IPS-NIHi11 (cell line): ENCODE measurements around the gene NUAK2.
A peak's percentile ranks its signal among the peaks of the same experiment; 100 is the strongest.

Source experiments
- DNase-seq: peaks from one replicate; pipeline ENCODE4 v3.0.0; 2012; ENCODE audit warnings: mixed read lengths, low spot score

Gene NUAK2

DNA sequence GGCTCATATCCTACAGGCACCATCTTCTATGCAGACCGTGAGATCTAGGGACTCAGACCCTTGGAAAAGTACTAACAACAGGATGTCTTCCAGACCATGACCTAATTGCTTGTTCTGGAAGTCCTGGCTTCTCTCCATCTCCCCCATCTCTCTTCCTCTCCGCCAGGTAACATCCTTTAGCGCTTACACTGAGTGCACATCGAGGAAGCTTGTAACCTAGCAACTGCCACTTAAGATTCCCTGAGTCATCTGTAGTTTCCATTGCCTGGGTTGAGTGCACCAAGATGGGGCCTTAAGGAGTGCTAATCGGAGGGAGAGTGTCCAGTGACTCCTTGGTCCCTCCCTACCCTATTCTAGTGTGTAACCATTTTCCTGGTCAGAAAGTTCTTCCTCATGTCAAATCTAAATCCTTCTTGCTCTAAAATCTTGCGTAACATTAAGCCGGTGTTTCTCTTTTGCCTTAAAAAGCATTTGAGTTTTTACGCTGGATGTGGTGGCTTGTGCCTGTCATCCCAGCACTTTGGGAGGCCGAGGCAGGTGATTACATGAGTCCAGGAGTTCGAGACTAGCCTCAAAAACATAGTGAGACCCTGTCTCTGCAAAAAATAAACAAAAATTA, 25.5 kb upstream of the NUAK2 start:
- no peak for DNase-seq

- DNase-seq = no peak
These were observed 24.2 kb upstream of the NUAK2 start for GRCh38 chr1:205345761-205346160.

DNA sequence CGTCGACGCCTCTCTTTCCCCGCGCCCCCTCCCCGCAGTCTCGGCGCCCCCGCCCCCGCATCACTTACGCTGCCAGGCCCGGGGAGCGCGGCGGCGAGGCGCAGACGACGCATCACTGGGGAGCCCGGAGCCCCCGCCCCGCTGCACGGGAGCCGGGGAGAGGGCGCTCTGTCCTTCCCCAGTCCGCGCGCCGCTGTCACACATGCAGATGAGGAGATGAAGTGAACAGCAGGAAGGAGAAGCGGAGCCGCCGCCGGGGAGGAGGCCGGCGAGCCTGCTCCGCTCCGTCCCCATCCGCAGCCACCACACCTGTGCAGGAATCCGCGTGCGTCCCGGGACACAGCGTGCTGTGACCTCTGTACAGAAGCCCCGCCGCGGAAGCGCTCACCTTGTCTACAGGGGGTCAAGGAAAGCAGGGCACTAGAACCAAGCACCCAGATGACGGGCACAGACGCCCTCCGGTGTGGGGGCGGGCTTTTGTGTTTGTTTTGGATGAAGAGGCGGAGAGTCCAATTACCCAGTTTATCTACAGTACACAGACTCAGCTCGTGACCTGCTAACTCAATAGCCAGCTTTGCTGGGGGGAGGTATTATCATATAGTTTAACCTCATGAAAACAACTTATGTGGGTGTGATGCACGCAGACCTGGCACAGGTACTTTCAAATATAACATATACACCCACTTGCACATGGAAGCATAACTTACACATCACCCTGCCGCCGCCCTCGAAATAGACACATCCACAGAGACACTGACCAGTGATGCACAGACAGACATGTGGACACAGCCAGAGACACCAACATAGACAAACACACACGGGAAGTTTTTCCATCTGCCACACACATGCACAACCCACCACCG, 22.8 kb upstream of the NUAK2 start:
- DNase-seq = peak; percentile 56

- DNase-seq = peak; percentile 72
These were observed 22.0 kb upstream of the NUAK2 start for GRCh38 chr1:205343431-205344065.

DNA sequence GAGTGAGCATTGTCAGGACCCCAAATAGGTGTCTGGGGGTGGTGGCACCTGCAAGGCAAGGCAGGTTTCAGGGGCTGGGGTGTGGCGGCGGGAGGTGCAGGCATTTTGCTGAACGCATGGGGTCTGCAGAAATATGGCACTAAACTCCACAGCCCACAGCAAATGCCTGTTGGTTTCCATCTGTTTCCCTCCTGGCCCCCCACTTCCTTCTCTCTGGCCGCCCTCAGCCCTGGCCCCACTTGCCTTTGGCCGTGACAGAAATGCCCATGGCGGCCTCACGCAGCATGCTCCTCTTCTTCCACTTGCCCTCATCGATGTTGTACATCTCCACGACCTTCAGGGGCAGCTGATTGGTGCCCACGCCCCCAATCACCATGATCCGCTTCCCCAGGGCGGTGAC, 21.4 kb upstream of the NUAK2 start:
- DNase-seq = no peak

DNA sequence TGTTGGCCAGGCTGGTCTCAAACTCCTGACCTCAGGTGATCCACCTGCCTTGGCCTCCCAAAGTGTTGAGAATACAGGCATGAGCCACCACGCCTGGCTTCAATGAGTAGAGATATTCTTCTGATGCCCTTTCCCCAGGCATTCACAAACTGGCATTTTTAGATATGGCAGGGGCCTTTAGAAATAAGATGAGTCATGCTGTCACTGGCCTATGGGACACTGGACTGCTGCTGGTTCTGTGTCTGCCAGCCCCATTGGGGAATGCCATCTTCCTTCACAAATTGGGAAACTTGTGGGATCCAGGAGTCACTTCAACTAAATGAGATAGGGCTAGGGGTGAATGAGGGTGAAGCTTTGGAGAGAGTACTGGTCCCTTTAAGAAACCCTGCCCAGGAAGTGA, 19.1 kb upstream of the NUAK2 start:
- DNase-seq = no peak

DNA sequence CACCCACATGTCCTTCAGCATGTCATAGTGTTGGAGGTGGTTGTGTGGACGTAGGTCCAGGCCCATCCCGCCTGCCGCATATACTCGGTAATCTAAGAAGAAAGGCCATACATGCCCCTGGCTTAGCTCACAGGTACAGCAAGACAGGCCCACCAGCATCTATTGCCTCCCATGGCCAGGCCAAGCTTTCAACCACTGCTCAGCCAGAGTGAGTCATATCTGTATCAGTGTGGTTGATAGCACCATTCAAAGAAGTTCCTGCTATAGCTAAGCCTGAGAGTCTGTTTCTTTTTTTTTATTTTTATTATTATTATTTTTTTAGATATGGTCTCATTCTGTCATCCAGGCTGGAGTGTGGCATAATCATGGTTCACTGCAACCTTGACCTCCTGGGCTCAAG, 18.2 kb upstream of the NUAK2 start:
- DNase-seq = no peak

GRCh38 chr1:205339197-205339702, 17.7 kb upstream of the NUAK2 start:
- no peak for DNase-seq

DNA sequence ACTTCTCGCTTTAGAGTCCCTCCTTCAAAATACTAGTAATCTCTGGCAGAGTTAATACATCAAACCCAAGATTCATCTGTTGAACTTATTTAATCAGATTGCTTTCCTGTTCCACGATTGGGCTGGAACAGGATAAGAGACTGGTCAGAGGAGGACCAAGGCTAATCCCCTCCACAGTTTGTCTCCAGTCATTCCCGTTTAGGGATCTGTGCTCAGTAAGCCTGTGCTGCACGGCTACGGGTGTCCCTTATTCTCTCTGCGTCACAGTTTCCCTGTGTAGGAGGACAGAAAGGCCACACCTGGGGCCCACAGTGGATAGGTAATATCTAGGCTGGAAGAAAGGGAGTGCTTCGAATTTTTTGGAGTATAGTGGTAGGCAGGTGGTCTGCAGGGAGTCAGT, 16.5 kb upstream of the NUAK2 start:
- no peak for DNase-seq

- DNase-seq = no peak
These were observed 15.9 kb upstream of the NUAK2 start for GRCh38 chr1:205337481-205337880.

DNA sequence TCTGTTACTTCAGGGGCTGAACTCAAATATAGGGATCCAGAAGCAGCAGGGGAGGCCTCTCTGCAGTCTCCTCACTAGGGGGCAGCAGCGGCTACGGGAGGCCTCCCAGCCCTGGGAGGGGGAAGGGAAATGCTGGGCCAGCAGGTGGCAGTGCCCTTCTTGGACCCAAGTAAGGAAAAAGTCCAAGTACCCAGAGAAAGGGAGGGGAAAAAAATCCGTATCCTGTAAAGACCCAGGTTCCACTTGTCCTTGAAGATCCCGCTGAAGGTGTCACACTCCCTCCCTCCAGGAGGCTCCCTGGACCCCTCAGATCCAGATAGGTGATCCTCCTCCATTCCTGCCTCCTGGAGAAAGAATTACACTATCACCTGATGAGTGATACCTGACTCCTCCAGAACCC, 14.1 kb upstream of the NUAK2 start:
- peak; percentile 89 for DNase-seq

GRCh38 chr1:205332015-205332791, 10.7 kb upstream of the NUAK2 start:
- DNase-seq = no peak

GRCh38 chr1:205330150-205330549, 8.6 kb upstream of the NUAK2 start:
- DNase-seq = no peak

GRCh38 chr1:205329719-205330118, 8.2 kb upstream of the NUAK2 start:
- DNase-seq = no peak

GRCh38 chr1:205328476-205328875, 6.9 kb upstream of the NUAK2 start:
- DNase-seq = peak; percentile 40

DNA sequence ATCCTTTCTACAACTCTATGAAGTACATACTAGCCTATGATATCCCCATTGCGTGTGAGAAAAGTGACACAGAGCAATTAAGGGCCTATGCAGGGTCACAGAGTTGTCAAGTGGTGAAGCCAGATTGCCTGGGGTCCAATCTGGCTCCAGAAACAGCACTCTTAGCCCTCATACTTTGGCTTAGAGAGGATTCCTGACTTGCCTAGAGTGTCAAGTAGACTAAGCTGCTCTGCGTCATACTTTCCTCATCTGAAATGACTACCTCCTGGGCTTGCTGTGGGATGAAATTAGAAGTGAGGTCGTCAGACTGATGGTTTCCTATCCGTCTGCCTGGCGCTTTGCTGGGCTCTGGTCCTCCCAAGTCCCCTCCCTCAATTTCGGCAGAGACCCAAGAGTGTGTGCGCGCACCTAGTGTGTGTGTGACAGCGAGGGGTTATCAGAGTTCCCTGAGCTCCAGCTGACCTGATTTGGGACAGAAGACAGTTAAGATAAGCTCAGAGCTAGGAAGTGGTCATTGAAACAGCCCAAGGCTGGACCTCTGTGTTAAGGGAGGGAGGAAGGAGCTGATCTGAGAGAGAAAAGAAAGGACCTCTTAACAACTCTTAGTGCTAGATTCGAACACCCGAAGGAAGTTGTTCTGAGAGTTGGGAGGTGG, 5.4 kb upstream of the NUAK2 start:
- no peak for DNase-seq

DNA sequence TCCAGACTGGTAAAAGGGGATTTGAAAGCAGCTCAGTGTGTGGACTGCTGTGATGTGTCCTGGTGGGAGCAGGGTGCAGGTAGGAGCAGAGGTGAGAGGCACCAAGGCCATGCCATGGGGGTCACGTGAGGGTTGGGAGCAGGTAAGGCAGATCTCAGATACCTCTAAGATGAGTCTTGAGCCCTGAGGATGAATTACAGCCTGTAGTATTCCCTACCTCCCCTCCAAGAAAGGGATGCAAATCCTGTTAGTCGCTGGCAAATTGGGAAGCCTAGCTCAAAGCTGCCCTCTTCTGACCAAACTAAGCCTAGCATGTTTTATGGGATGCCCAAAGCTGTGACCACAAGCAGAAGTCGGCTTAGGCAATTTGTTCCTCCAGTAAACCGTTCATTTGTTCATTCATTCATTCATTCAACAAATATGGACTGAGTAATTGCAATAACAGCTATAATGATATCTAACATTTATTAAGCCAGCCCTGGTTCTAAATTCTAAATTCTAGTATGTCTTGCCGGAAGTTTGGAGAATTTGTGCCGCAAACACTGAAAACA, 3.9 kb upstream of the NUAK2 start:
- DNase-seq = peak; percentile 64

DNA sequence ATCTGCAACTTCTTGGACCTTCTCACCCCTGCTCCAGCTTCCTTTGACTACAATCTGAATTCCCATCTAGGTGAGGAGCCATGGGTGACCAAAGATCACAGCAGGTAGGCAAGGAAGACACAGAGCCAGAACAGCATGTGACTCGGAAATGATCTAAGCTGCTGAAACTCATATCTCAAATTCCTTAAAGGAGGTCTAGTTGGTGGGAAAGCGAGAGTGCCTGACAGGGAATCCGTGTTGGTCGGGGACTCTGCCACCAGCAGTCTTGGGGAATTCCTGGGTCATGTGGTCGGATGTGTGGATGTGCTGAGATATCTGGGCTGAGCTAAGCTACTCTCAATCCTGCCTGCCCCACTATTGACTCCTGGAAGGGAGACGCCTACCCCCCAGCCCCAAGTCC, 3.2 kb upstream of the NUAK2 start:
- no peak for DNase-seq

GRCh38 chr1:205323794-205324193, 2.2 kb upstream of the NUAK2 start:
- no peak for DNase-seq

- DNase-seq = no peak
These were observed 376 bp upstream of the NUAK2 start for GRCh38 chr1:205321959-205322283.
